Neural progenitor cell (in vitro differentiated cells): ENCODE measurements around the gene RGS6. TPM values are rescaled to one million over a fixed set of nuclear protein-coding genes. Genes with fewer than 3 reads are reported as not detected.

ENCODE experiments used
- DNase-seq: peaks from one replicate; pipeline ENCODE4 v3.0.0-alpha.2; 2016; ENCODE audit warnings: low spot score
- H2AFZ ChIP-seq: fragments of 200-600 bp; sonication (generic); replicated peaks from 2 replicates; pipeline ENCODE4 v1.6.1; 2016; ENCODE audit warnings: antibody characterized with exemption
- H3F3A ChIP-seq: fragments of 200-600 bp; sonication (generic); 2 replicates; pipeline ENCODE4 v1.6.1; 2016; ENCODE audit warnings: antibody characterized with exemption, low read depth
- H3K27ac ChIP-seq: fragments of 200-600 bp; sonication (generic); 2 replicates; pipeline ENCODE4 v1.5.1; 2016; ENCODE audit warnings: mild to moderate bottlenecking
- H3K27me3 ChIP-seq: fragments of 200-600 bp; sonication (generic); 2 replicates; pipeline ENCODE4 v1.6.1; 2016; ENCODE audit warnings: mild to moderate bottlenecking, moderate library complexity
- H3K36me3 ChIP-seq: fragments of 200-600 bp; sonication (generic); 2 replicates; pipeline ENCODE4 v1.5.1; 2016
- H3K4me1 ChIP-seq: fragments of 200-600 bp; sonication (generic); 2 replicates; pipeline ENCODE4 v1.6.1; 2016; ENCODE audit warnings: mixed run types
- H3K4me2 ChIP-seq: fragments of 200-600 bp; sonication (generic); 2 replicates; pipeline ENCODE4 v1.6.1; 2016
- H3K4me3 ChIP-seq: fragments of 200-600 bp; sonication (generic); 2 replicates; pipeline ENCODE4 v1.5.1; 2016
- H3K79me2 ChIP-seq: fragments of 200-600 bp; sonication (generic); 2 replicates; pipeline ENCODE4 v1.6.1; 2016; ENCODE audit warnings: low read depth
- H3K9ac ChIP-seq: fragments of 200-600 bp; sonication (generic); 2 replicates; pipeline ENCODE4 v1.6.1; 2016
- H3K9me3 ChIP-seq: fragments of 200-600 bp; sonication (generic); 2 replicates; pipeline ENCODE4 v1.5.1; 2016; ENCODE audit warnings: low read depth
- H4K20me1 ChIP-seq: fragments of 200-600 bp; sonication (generic); 2 replicates; pipeline ENCODE4 v1.6.1; 2016; ENCODE audit warnings: low read depth
- H3K27ac Mint-ChIP-seq: 3 replicates; pipeline ENCODE4 v1.8.0; 2021; ENCODE audit warnings: mixed read lengths
- H3K27me3 Mint-ChIP-seq: 2 replicates; pipeline ENCODE4 v1.8.0; 2022; ENCODE audit warnings: low read depth, mild to moderate bottlenecking, inconsistent platforms, moderate library complexity, mixed read lengths; ENCODE audit not compliant: insufficient read depth
- H3K36me3 Mint-ChIP-seq: 3 replicates; pipeline ENCODE4 v1.8.0; 2021; ENCODE audit warnings: mixed read lengths
- H3K4me1 Mint-ChIP-seq: 3 replicates; pipeline ENCODE4 v1.8.0; 2021; ENCODE audit warnings: mixed read lengths
- H3K4me3 Mint-ChIP-seq: 3 replicates; pipeline ENCODE4 v1.8.0; 2021; ENCODE audit warnings: mild to moderate bottlenecking, moderate library complexity, mixed read lengths
- H3K9me3 Mint-ChIP-seq: 3 replicates; pipeline ENCODE4 v1.8.0; 2020; ENCODE audit warnings: mixed read lengths
- CTCF ChIP-seq: fragments of 200-600 bp; sonication (generic); IDR thresholded peaks from 2 replicates; pipeline ENCODE4 v1.5.1; 2017; ENCODE audit warnings: antibody characterized with exemption, mild to moderate bottlenecking
- EZH2 ChIP-seq: fragments of 200-600 bp; sonication (generic); IDR thresholded peaks from 2 replicates; pipeline ENCODE4 v1.6.1; 2017; ENCODE audit warnings: antibody characterized with exemption, mild to moderate bottlenecking, moderate library complexity
- EZH2phosphoT487 ChIP-seq: fragments of 200-600 bp; sonication (generic); IDR thresholded peaks from 2 replicates; pipeline ENCODE4 v1.6.1; 2017; ENCODE audit warnings: antibody characterized with exemption
- total RNA-seq: library from RNA; depleted of rRNA; stranded (reverse); fragments of >200 nt; gene quantifications from 2 replicates; pipeline ENCODE4 v1.2.3, GENCODE V29; 2015; ENCODE audit warnings: low replicate concordance

The RGS6 gene
- total RNA-seq, 1 donor from 2014 or later = 0.80 TPM

DNA sequence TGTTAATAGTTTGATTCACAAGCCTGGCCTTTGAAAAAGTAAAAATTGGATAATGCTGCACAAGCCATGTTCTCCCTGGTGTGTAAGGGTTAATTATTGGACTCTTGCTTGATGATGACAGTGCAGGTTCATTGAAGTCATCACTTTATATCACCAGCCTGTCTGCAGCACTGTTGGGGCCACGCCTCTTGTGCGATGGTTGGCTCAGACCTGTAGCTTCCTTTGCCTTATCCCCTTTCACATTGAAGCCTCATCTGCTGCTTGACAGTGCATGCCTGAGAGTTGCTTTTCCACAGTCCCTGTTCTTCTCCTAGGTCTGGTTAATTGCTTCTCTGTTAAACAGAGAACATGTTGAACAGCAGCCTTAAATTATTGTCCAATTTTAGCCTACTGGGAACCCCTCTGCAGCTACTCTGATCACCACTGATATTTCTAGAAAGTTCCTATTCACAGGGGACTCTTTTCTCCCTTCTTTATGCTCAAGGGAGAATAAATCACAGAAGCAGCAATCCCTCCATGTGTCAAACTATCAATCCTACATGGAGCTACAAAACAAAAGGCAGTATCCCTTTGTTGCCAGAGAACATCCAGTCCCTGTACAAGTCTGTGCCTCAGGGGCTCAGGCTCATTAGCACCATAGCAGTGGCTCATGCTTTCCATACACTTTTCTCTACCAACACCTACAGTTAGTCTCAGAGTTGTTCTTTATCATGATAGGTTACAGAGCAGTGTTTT lies 322.1 kb downstream of the RGS6 start:
- H3K4me1 Mint-ChIP-seq = peaks cover 3% of the 10 kb centered on the region
- peaks cover 7% of the 10 kb centered on the region for H3K9me3 Mint-ChIP-seq
- Histone ChIP-seq H3K4me1 (peaks cover 18% of the 10 kb centered on the region), H4K20me1 (no peaks in the 10 kb centered on the region), H2AFZ (peak overlapping the region; percentile 89), H3K9me3 (no peaks in the 10 kb centered on the region), H3F3A (no peaks in the 10 kb centered on the region), H3K4me3 (no peak overlapping the region), H3K79me2 (no peaks in the 10 kb centered on the region), H3K36me3 (no peaks in the 10 kb centered on the region), H3K27me3 (no peaks in the 10 kb centered on the region), H3K27ac (no peak overlapping the region), H3K4me2 (no peak overlapping the region), H3K9ac (no peak overlapping the region)
- peaks cover 2% of the 10 kb centered on the region for H3K36me3 Mint-ChIP-seq
- no peak overlapping the region for H3K4me3 Mint-ChIP-seq
- no peak for DNase-seq
- no peak overlapping the region for H3K27ac Mint-ChIP-seq
- H3K27me3 Mint-ChIP-seq = peaks cover 2% of the 10 kb centered on the region
- TF ChIP-seq CTCF (no peak), EZH2 (no peak), EZH2phosphoT487 (no peak)

DNA sequence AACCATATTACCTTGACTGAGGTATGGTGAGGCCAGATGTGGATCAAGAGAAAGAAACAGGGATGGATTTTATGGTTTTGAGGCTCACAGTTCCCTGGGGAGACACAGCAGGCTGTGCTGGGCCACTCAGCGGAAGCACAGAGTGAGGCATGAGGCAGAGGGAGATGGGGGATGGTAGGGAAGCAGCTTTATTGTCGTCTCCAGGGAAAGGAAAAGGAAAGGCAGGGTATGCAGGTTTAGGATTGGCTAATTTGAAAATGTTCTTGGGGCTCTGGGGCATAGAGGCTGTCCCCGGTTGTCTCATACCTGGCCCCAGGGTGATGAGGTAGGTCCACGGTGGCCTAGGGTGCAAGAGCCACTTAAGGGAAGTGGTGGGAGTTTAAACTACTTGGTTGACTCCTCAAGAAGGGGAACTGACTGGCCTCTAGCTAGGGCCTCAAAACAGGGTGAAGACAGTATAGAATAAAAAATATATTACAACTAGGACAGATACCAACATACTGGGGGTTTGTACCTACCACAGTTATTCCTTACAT lies 322.8 kb downstream of the RGS6 start:
- H3K4me1 Mint-ChIP-seq = peaks cover 3% of the 10 kb centered on the region
- Histone ChIP-seq H2AFZ (peak overlapping the region; percentile 89), H3K4me1 (peaks cover 18% of the 10 kb centered on the region), H3K79me2 (no peaks in the 10 kb centered on the region), H3K36me3 (no peaks in the 10 kb centered on the region), H3K27ac (no peak overlapping the region), H4K20me1 (no peaks in the 10 kb centered on the region), H3K4me3 (no peak overlapping the region), H3K9ac (no peak overlapping the region), H3K27me3 (no peaks in the 10 kb centered on the region), H3K4me2 (no peak overlapping the region), H3K9me3 (no peaks in the 10 kb centered on the region), H3F3A (no peaks in the 10 kb centered on the region)
- peaks cover 2% of the 10 kb centered on the region for H3K36me3 Mint-ChIP-seq
- TF ChIP-seq EZH2phosphoT487 (no peak), CTCF (no peak), EZH2 (no peak)
- H3K9me3 Mint-ChIP-seq = peaks cover 6% of the 10 kb centered on the region
- no peak overlapping the region for H3K4me3 Mint-ChIP-seq
- peaks cover 2% of the 10 kb centered on the region for H3K27me3 Mint-ChIP-seq
- no peak overlapping the region for H3K27ac Mint-ChIP-seq
- DNase-seq = no peak

GRCh38 chr14:72256055-72256454 lies 323.8 kb downstream of the RGS6 start:
- H3K9me3 Mint-ChIP-seq = peaks cover 6% of the 10 kb centered on the region

More at GRCh38 chr14:72256055-72256454, 323.8 kb downstream of the RGS6 start:
- no peak for DNase-seq
- H3K4me3 Mint-ChIP-seq = no peak overlapping the region
- no peaks in the 10 kb centered on the region for H4K20me1 ChIP-seq
- no peaks in the 10 kb centered on the region for H3K27me3 ChIP-seq
- H3K27ac Mint-ChIP-seq = no peak overlapping the region
- no peak overlapping the region for H3K4me2 ChIP-seq
- peaks cover 2% of the 10 kb centered on the region for H3K27me3 Mint-ChIP-seq
- H2AFZ ChIP-seq = no peak overlapping the region
- TF ChIP-seq EZH2phosphoT487 (no peak), EZH2 (no peak), CTCF (no peak)
- no peak overlapping the region for H3K27ac ChIP-seq
- no peaks in the 10 kb centered on the region for H3K9me3 ChIP-seq
- no peaks in the 10 kb centered on the region for H3K36me3 ChIP-seq
- H3K36me3 Mint-ChIP-seq = peaks cover 2% of the 10 kb centered on the region
- H3K4me3 ChIP-seq = no peak overlapping the region
- no peaks in the 10 kb centered on the region for H3F3A ChIP-seq
- peaks cover 16% of the 10 kb centered on the region for H3K4me1 ChIP-seq
- H3K9ac ChIP-seq = no peak overlapping the region
- H3K79me2 ChIP-seq = no peaks in the 10 kb centered on the region
- H3K4me1 Mint-ChIP-seq = peaks cover 3% of the 10 kb centered on the region
